HT1080 (cell line): Measurements from ENCODE around the gene DNAJC19. TPM values are rescaled to one million over a fixed set of nuclear protein-coding genes. Genes with fewer than 3 reads are reported as not detected.
A peak's percentile ranks its signal among the peaks of the same experiment; 100 is the strongest.
"Not testable (repeated sequence)": the region's sequence is repeated elsewhere in the genome, so short reads cannot be mapped to it uniquely, and the experiment has no call there.

ENCODE experiments used
- DNase-seq: peaks from one replicate; pipeline ENCODE4 v3.0.0-alpha.2; 2015; ENCODE audit warnings: low read depth
- polyA plus RNA-seq, 2 experiments: library from polyadenylated mRNA; depleted of rRNA; stranded (reverse); fragments of >200 nt; gene quantifications; 2 replicates each; pipeline ENCODE4 v1.2.3, GENCODE V29; 2015
- total RNA-seq: library from RNA; depleted of rRNA; stranded (reverse); fragments of >200 nt; shearing (Covaris generic); gene quantifications from 2 replicates; pipeline ENCODE4 v1.2.3, GENCODE V29; 2014; rRNA removed

The DNAJC19 gene
- 93.1 and 126 TPM in 2 replicates for total RNA-seq
- 58.0 and 60.1 TPM in 2 replicates for polyA plus RNA-seq (2015; cell fraction: cytosol; rRNA removed)
- 46.5 and 49.5 TPM in 2 replicates for polyA plus RNA-seq (2015; cell fraction: nucleus; rRNA removed)

GRCh38 chr3:180989291-180990163, at the start of gene DNAJC19:
Gene DNAJC19, minus strand, starts transcription at chr3:180989736. Its CDS starts 134 bp downstream, at chr3:180989602.
- peak; percentile 97 for DNase-seq

- no peak for DNase-seq
Measured at GRCh38 chr3:181030948-181031347, 41.4 kb upstream of the DNAJC19 start.

- DNase-seq = no peak
Measured at GRCh38 chr3:181025204-181025603, 35.7 kb upstream of the DNAJC19 start.

GRCh38 chr3:181017690-181018089, 28.2 kb upstream of the DNAJC19 start:
- DNase-seq = no peak

- DNase-seq = no peak
Measured at GRCh38 chr3:181009225-181009624, 19.7 kb upstream of the DNAJC19 start.

GRCh38 chr3:181008796-181009195, 19.3 kb upstream of the DNAJC19 start:
- DNase-seq = no peak

- DNase-seq = no peak
Measured at GRCh38 chr3:181007262-181007661, 17.7 kb upstream of the DNAJC19 start.

GRCh38 chr3:181006541-181006940, 17.0 kb upstream of the DNAJC19 start:
- no peak for DNase-seq

GRCh38 chr3:181003469-181003868, 13.9 kb upstream of the DNAJC19 start:
- not testable (repeated sequence) for DNase-seq

GRCh38 chr3:181002331-181002730, 12.8 kb upstream of the DNAJC19 start:
- not testable (repeated sequence) for DNase-seq

GRCh38 chr3:180996415-180996932, 6.9 kb upstream of the DNAJC19 start:
- DNase-seq = no peak

- no peak for DNase-seq
Measured at GRCh38 chr3:180990505-180990904, 969 bp upstream of the DNAJC19 start.

- no peak for DNase-seq
Measured at GRCh38 chr3:180987344-180987743, 2.2 kb downstream of the DNAJC19 start.

- not testable (repeated sequence) for DNase-seq
Measured at GRCh38 chr3:180986366-180986765, 3.2 kb downstream of the DNAJC19 start.

- DNase-seq = no peak
Measured at GRCh38 chr3:180983136-180983535, 6.4 kb downstream of the DNAJC19 start.

GRCh38 chr3:180981912-180982311, 7.6 kb downstream of the DNAJC19 start:
- no peak for DNase-seq

- DNase-seq = no peak
Measured at GRCh38 chr3:180980611-180981010, 8.9 kb downstream of the DNAJC19 start.

GRCh38 chr3:180979961-180980360, 9.6 kb downstream of the DNAJC19 start:
- DNase-seq = no peak

- DNase-seq = no peak
Measured at GRCh38 chr3:180977498-180977897, 12.0 kb downstream of the DNAJC19 start.

- no peak for DNase-seq
Measured at GRCh38 chr3:180974286-180974685, 15.2 kb downstream of the DNAJC19 start.

GRCh38 chr3:180973543-180973942, 16.0 kb downstream of the DNAJC19 start:
- DNase-seq = no peak

GRCh38 chr3:180970931-180971330, 18.6 kb downstream of the DNAJC19 start:
- no peak for DNase-seq

- DNase-seq = no peak
Measured at GRCh38 chr3:180962530-180962929, 27.0 kb downstream of the DNAJC19 start.
